Middle frontal gyrus (tissue), 1 donor: Measurements from ENCODE around the gene SWSAP1.

Experiments
- DNase-seq: peaks from one replicate; pipeline ENCODE4 v3.0.0-alpha.2; 2015; ENCODE audit warnings: low spot score; ENCODE audit errors: extremely low spot score

The SWSAP1 gene

DNA sequence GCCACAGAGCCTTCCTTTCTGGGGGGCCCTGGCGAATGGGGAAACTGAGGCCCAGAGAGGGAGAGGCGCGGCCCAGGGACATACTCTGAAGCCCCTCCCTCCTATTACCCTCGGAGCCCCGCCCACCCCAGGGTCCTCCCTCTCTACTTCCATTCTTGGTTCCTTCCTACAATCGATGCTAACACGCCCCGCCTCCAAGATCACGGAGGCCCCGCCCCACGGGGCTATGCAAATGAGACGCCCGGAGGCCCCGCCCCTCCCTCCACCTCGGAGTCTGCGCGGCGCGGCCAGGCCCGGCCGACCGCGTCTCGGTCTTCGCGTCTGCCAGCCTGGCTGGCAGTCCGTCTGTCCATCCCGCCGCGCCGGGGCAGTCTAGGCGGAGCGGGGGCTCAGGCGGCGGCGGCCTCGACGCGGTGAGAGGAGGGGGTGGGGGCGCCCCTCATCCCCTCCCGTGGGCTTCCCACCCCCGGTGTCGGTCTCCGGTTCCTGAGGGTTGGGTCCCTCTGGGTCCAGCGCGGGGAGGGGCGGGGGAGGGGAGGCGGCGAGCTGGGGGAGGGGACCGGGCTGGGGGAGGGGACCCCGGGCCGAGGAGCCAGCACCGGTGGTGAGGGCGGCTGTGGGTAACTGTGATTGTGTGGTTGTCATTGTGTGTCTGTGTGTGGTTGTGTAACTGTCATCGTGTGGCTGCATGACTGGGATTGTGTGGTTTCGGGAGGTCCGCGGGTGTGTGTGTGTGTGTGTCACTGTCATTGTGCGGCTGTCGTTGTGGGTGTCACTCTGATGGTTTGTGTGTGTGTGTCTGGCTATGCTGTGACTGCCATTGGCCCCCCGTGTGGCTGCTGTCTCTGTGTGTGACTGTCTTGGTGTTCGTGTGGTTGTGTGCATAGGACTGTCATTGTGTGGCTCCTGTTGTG lies 19.0 kb upstream of the SWSAP1 start, which contains the start of gene PLPPR2:
PLPPR2 (plus strand) TSS at position 273 of the 914 bp plus-strand sequence. CDS start 2,242 bp downstream, outside the sequence.
- DNase-seq, result peak; percentile 83

DNA sequence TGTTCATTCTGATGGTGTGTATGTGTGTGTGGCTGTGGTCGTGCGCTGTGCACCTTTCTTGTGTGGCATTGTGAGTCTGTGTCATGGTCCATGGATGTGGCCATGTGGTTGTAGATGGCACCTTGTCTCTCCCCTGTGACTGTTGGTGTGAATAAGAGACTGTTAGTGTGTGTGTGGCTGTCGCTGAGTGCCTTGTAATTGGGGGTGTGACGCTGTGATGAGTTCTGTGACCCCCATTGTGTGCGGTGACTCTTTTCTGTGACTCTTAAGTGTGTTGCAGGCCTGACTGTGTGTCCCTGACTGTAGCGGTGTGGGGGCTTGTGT lies 18.4 kb upstream of the SWSAP1 start:
- DNase-seq, result no peak

DNA sequence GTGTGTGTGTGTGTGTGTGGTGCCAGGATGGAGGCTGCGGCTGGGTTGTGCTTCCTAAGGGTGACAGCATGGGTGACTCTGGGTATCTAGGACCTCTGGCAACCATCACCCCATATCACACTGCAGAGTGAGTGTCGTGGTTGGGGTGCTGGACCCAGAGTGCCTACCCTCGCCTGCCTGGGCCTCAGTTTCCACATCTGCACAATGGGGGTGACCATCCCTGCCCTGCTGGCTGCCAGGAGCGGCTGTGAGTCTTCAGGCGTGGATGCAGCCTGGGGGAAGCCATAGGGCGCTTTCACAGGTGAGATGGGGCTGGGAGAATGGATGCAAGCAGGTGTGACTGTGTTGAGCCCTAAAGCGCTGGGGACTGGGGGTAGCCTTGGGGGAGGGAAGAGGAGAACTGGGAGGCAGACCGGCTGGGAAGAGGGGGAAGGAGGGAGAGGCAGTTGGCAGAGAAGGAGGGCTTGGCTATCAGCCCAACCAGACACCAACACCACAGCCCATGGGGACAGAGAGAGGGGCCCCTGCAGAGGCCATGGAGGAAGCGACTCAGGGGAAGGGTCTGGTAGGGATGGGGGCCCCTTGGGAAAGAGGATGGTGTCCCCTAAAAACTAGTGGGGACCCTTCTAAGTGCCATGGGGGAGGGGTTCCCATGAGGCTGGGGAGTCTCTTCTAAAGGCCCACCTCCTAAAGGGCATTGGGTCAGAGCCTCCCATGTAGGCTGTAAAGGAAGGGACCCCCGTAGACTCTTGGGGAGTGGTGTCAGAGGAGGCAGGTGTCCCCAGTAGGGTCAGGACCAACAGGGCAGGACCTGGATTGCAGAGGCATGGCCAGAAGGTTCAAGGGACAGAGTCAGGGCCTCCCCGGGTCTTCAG lies 17.6 kb upstream of the SWSAP1 start:
- DNase-seq, result no peak

DNA sequence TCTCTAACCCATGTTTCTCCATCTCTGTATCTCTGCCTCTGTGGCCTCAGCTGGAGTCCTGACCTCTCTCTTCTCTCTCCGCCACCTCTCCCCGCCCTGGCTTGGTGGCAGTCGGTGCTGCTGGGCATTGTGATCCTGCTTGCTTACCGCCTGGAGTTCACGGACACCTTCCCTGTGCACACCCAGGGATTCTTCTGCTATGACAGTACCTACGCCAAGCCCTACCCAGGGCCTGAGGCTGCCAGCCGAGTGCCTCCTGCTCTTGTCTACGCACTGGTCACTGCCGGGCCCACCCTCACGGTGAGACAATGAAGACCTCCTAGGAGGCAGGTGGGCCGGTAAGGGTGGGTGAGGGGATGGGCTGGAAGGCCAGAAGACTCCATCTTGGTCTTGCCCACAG lies 15.0 kb upstream of the SWSAP1 start:
- DNase-seq, result no peak

- no peak for DNase-seq
Measured at GRCh38 chr19:11361037-11361770, 13.3 kb upstream of the SWSAP1 start.

DNA sequence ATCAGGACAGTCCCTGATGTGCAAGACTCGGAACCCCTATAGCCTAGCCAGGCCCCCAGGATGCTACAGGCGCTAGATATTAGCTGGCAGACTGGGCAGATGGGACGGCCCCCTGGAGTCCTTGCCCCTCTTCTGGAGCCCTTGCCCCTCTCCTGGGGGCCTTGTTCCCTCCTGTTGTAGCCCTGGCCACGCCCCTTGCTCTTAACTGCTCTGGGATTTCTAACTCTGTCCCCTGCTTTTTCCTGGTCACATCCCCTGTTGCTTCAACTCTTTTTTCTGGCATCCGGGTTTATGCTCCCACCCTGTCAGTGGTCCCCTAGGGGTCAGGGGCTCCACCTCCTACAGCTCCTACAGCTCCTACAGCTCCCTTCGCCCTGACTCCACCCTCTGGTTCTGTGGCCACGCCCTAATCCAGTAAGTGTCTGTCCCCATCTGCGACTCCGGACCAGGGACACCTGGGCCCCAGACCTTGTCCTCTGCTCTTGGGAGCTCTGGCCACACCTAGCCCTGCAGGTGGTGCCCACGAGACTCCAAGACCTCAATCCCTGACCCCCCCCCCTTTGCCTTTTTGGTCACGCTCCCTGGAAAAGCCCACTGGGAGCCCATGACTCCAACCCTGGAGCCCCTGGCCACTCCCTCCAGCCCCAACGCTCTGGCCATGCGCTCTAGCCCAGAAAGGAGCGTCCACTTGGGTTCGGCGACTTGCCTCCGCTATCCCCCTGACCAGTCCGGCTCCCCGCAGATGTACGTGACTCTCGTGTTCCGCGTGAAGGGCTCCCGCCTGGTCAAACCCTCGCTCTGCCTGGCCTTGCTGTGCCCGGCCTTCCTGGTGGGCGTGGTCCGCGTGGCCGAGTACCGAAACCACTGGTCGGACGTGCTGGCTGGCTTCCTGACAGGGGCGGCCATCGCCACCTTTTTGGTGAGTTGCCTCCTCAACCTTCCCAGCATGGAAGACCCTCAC lies 12.4 kb upstream of the SWSAP1 start:
- no peak for DNase-seq

DNA sequence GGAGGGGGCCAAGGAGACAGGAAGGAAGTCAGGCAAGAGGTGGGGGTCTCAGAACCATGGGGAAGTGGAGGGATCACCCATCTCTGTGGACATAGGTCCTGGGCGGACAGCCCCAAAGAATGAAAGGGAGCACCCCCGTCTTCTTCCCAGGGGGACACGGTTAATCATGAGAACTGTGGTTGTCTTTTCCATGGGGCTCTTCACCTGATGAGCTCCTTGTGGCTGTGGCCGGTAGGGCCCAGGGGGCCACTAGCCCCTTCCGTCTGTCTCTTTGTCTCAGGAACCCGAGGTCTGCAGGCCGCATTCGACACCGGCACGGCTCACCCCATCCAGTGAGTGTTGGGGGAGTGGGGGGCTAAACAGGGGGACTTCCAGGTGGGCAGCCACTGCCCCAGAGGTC lies 10.6 kb upstream of the SWSAP1 start:
- DNase-seq, result no peak

GRCh38 chr19:11364296-11364904 lies 10.1 kb upstream of the SWSAP1 start:
- no peak for DNase-seq

DNA sequence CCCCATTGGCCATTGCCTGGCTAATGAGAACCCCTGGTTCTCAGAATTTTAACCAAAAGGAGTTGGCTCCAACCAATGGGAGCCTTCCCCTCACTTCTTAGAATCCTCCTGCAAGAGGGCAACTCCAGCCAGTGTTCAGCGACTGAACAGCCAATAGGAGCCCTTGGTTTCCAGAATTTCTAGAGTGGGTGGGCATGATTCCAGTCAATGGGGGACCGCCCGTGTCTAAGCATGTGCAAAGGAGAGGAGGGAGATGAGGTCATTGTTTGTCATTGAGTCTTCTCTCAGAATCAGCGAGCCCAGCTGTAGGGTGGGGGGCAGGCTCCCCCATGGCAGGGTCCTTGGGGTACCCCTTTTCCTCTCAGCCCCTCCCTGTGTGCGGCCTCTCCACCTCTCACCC lies 9.5 kb upstream of the SWSAP1 start:
- peak; percentile 47 for DNase-seq

DNA sequence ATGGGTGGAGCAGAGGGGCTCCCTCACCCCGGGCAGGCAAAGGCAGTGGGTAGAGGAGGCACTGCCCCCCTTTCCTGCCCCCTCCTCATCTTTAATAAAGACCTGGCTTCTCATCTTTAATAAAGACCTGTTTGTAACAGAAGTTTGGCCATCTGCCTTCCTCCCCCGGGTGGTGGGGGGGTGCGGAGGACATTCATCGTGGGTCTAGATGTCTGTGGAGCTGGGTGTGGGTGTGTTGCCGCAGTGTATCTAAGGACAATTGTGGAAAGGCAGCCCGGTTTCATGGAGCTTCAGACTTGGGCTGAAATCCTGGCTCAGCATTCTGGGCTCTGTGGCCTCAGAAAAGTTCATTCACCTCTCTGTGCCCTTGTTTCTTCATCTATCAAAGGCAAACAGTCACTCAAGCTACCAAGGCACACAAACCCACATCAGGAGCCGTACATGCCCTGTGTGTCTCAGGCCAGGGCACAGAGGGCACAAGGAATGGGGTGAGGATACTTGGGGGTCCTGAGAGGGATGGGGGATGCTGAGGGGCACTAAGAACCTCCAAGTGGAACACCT lies 8.8 kb upstream of the SWSAP1 start:
- no peak for DNase-seq

- DNase-seq, result no peak
Measured at GRCh38 chr19:11367528-11367927, 6.9 kb upstream of the SWSAP1 start.

GRCh38 chr19:11370744-11371143 lies 3.7 kb upstream of the SWSAP1 start:
- DNase-seq, result no peak

- DNase-seq, result peak; percentile 63
Measured at GRCh38 chr19:11373166-11373884, 1.1 kb upstream of the SWSAP1 start.

DNA sequence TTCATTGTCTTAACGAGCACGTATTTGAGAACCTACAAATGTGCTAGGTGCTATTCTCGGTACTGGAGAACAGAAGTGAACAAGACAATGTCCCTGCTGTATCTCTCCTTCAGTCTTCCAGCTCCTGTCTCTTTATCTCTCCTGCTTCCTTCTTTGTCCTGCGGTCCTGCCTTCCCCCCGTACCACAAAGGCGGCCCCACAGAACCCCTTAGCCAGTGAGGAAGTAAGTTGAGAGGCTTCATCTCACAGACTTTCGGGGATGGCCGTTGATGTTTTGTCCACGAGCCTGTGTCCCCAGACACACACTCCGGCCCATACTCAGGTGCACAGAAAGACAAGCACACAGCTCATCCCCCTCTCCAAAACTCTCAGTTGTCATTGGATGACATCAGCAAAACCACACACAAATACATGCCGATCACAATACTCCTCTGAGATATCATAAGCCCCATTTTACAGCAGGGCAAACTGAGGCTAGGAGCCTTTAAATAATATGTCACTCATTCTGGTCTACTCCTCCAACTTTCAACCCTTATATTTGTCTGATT lies 507 bp upstream of the SWSAP1 start:
- DNase-seq, result no peak

GRCh38 chr19:11375143-11375948 lies 880 bp downstream of the SWSAP1 start:
- DNase-seq, result no peak

DNA sequence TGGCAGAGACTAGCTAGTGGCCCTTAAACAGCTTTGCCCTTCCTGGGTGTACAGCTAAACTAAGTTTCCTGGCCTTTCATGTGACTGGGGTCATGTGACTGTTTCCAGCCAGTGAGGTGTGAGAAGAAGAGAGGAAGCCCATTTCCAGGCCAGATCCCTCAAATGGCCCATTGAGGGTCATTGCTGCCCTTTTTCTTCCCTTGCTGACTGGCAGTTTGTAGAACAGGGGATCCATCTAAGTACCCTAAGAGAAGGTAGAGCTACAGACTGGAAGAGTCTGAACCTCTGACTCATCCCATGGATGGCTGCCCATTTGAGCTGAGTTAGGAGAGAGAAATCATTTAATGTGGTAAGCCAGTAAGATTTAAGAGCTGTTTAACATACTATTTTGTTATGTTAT lies 2.8 kb downstream of the SWSAP1 start:
- no peak for DNase-seq

GRCh38 chr19:11377756-11378155 lies 3.3 kb downstream of the SWSAP1 start:
- DNase-seq, result no peak
